HepG2 (cell line): ENCODE data around the gene SMURF1.

Experiments used
- CREM ChIP-seq, 2 experiments: sonication (generic) in 1 of 2; formaldehyde crosslinking in 1 of 2; IDR thresholded peaks; 2 replicates each; pipeline versions ENCODE4 v1.4.0 to v1.6.1; 2016 to 2020; ENCODE audit warnings: antibody characterized with exemption in 1 of 2, mild to moderate bottlenecking in 1 of 2, missing genetic modification reagents in 1 of 2
- REXO4 ChIP-seq: sonication (generic); formaldehyde crosslinking; IDR thresholded peaks from 2 replicates; pipeline ENCODE4 v1.8.0; 2022; ENCODE audit warnings: missing genetic modification reagents, mild to moderate bottlenecking, borderline replicate concordance
- ZNF143 ChIP-seq: sonication (generic); formaldehyde crosslinking; IDR thresholded peaks from 2 replicates; pipeline ENCODE4 v1.4.0; 2020; ENCODE audit warnings: missing genetic modification reagents
- ZNF616 ChIP-seq: sonication (generic); formaldehyde crosslinking; IDR thresholded peaks from 2 replicates; pipeline ENCODE4 v1.5.0; 2020; ENCODE audit warnings: low read depth, mild to moderate bottlenecking, missing genetic modification reagents
- ZZZ3 ChIP-seq: sonication (generic); formaldehyde crosslinking; IDR thresholded peaks from 2 replicates; pipeline ENCODE4 v1.4.0; 2020; ENCODE audit warnings: missing genetic modification reagents, mild to moderate bottlenecking, borderline replicate concordance
- TF ChIP-seq, protein P1 (sequence below): sonication (generic); formaldehyde crosslinking; IDR thresholded peaks from 2 replicates; pipeline ENCODE4 v1.5.1; 2020; ENCODE audit warnings: mild to moderate bottlenecking, missing genetic modification reagents, borderline replicate concordance

GRCh38 chr7:99083068-99083651, 60.7 kb downstream of the SMURF1 start:
- no peak for TF ChIP-seq ZNF143 (CRISPR knock-in tag)
- TF ChIP-seq, protein P1, sequence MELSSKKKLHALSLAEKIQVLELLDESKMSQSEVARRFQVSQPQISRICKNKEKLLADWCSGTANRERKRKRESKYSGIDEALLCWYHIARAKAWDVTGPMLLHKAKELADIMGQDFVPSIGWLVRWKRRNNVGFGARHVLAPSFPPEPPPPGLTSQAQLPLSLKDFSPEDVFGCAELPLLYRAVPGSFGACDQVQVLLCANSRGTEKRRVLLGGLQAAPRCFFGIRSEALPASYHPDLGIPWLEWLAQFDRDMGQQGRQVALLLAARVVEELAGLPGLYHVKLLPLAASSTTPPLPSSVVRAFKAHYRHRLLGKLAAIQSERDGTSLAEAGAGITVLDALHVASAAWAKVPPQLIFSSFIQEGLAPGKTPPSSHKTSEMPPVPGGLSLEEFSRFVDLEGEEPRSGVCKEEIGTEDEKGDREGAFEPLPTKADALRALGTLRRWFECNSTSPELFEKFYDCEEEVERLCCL: no peak
- TF ChIP-seq CREM (IDR thresholded peaks at IDR 0.05): no peak
- TF ChIP-seq CREM (CRISPR knock-in tag; IDR thresholded peaks at IDR 0.05): no peak
- TF ChIP-seq ZZZ3 (CRISPR knock-in tag): no peak
- no peak for TF ChIP-seq REXO4 (CRISPR knock-in tag)
- no peak for TF ChIP-seq ZNF616 (CRISPR knock-in tag)
